ENCODE data around the gene SKOR2.

SKOR2 gene

DNA sequence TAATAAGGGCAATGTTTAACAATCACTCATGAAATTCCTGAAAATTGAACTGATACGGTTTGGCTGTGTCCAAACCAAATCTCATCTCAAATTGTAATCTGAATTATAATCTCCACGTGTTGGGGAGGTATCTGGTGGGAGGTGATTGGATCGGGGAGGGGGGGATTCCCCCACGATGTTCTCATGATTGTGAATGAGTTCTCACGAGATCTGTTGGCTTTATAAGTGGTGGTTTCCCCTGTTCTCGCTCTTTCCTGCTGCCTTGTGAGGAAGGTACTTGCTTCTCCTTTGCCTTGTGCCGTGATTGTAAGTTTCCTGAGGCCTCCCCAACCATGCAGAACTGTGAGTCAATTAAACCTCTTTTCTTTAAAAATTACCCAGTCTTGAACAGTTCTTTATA is 34.0 kb upstream of the SKOR2 start:
- TF ChIP-seq, protein P1, sequence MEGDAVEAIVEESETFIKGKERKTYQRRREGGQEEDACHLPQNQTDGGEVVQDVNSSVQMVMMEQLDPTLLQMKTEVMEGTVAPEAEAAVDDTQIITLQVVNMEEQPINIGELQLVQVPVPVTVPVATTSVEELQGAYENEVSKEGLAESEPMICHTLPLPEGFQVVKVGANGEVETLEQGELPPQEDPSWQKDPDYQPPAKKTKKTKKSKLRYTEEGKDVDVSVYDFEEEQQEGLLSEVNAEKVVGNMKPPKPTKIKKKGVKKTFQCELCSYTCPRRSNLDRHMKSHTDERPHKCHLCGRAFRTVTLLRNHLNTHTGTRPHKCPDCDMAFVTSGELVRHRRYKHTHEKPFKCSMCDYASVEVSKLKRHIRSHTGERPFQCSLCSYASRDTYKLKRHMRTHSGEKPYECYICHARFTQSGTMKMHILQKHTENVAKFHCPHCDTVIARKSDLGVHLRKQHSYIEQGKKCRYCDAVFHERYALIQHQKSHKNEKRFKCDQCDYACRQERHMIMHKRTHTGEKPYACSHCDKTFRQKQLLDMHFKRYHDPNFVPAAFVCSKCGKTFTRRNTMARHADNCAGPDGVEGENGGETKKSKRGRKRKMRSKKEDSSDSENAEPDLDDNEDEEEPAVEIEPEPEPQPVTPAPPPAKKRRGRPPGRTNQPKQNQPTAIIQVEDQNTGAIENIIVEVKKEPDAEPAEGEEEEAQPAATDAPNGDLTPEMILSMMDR (conservative IDR thresholded peaks at IDR 0.05; ENCODE audit: low read depth, low read length): no peak
- H3K4me3 ChIP-seq (ENCODE audit: low read length): no peak overlapping the region
- no peak for DNase-seq (ENCODE audit: low read depth)

DNA sequence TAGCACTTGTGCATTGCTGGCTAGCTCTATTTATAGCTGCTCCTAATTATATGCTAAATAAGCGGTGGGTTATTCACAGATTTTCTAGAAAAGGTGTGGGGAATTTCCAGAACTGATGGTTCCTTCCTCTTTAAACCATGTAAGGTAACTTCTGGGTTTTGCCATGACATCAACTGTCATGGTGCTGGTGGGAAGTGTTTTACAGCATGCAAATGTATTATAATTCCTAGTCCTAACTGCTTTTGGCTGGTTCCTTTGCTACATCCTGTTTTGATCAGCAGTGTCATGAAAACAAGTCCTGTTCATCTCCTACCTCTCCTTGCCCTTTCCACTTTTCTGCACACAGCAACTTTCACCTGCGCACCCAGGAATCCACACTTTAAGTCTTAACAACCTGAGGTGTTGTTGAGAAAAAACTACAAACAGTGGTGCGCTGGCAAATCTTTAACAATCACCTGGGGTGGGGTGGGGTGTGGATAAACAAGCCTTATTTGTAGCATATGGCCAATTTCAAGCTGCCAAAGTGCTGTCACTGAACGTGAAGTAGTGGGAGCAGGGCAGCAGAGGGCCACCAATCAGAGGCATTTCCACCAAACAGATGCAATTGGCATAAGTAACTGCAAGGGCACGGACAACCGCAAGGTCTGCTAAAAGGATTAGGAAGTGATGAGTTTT is 33.4 kb upstream of the SKOR2 start:
- no peak for DNase-seq (ENCODE audit: low read depth)
- TF ChIP-seq, protein P1 (conservative IDR thresholded peaks at IDR 0.05; ENCODE audit: low read depth, low read length): no peak
- H3K4me3 ChIP-seq (ENCODE audit: low read length): no peak overlapping the region

DNA sequence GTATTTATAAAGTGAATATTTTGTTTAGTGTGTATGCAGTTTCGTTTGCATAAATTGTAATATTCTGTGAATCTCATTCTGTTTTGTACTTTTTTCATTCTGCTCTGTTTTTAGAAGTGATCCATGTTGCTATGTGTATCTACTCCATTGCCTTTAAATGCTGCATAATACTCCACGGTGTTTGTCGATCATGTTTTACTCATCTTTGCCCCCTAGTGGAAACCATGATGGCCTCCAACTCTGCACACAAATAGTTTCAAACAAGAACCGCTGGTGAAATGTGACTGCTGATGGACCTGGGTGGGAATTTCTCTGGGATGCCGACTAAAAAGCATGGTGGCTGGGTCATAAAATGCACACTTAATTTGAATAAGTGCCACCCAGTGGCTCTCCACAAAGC is 32.0 kb upstream of the SKOR2 start:
- DNase-seq (ENCODE audit: low read depth): no peak
- TF ChIP-seq, protein P1 (conservative IDR thresholded peaks at IDR 0.05; ENCODE audit: low read depth, low read length): peak; percentile 64
- no peak overlapping the region for H3K4me3 ChIP-seq (ENCODE audit: low read length)

DNA sequence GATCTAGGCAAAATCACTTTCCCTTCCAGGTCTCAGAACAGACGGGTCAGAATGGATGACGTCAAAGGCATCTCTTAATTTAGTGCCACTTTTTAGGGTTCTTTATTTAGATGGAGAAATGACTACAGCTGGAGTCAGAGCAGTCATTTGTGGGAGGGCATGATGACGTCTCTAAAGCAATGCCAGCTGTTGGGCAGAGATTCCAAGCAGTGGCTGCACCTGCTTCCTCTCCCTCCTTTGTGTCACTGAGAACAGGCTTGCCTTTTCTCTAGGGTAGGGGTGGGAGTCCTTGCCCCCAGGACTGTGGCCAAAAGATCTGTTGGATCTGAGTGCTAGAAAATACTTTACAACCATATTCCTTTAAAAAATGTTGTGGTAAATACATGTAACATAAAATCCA is 28.7 kb upstream of the SKOR2 start:
- no peak overlapping the region for H3K4me3 ChIP-seq (ENCODE audit: low read length)
- TF ChIP-seq, protein P1 (conservative IDR thresholded peaks at IDR 0.05; ENCODE audit: low read depth, low read length): no peak
- DNase-seq (ENCODE audit: low read depth): no peak

DNA sequence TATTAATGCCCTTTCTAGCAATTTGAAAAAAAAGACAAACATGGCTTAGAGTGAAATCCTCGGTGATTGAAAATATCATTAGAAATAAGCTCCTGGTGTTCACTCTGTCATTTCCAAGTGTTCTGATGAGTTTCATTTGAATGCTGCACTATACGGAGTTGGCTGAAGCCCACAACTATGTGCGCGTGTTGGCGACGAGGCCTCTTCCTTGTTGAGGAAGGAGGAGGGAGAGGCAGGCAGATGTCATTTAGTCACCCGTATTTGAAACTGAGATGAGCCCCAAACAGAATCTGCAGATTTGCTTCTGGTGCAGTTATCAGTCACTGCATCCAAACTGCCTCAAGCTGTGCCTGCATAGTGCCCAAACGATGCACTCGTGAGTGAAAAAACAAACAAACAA is 23.5 kb upstream of the SKOR2 start:
- TF ChIP-seq, protein P1 (conservative IDR thresholded peaks at IDR 0.05; ENCODE audit: low read depth, low read length): no peak
- DNase-seq (ENCODE audit: low read depth): no peak
- H3K4me3 ChIP-seq (ENCODE audit: low read length): no peak overlapping the region

DNA sequence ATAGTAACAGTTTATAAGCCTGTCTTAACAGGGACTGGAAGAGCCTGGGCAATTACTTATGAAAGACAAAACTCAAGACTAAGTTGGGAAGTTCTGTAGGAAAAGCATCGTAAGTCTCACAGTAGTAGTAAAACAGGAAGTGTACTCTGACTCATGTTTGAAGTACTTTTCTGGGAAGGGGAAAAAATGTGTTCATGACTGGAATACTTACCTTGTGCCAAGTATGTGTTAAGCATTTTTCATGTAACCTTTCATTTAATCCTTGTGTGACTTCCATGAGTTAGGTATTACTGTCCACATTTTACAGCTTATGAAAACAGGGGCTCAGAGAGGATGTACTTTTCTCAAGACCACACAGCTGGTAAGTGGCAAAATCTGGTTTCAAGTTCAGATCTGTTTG is 13.7 kb upstream of the SKOR2 start:
- TF ChIP-seq, protein P1 (conservative IDR thresholded peaks at IDR 0.05; ENCODE audit: low read depth, low read length): no peak
- DNase-seq (ENCODE audit: low read depth): peak; percentile 22
- H3K4me3 ChIP-seq (ENCODE audit: low read length): no peak overlapping the region

DNA sequence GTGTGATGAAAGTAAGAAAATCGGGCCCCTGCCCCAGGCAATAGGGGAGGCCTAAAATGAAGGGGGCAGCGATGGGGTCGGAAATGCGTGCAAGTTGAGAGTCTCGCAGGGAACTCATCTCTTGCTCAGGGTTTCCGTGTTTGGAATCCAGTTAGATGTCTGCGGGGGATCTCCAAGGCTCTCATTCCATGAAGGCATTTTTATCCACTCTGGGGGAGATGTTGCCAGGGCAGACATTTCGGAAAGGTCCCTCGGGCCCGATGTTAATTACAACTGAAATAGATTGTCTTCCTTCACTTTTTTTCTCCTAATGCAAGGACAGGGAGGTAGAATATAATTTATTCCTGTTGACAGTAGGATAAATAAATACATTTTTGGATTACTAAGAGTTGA is 12.8 kb upstream of the SKOR2 start:
- peak overlapping the region; percentile 22 for H3K4me3 ChIP-seq (ENCODE audit: low read length)
- TF ChIP-seq, protein P1 (conservative IDR thresholded peaks at IDR 0.05; ENCODE audit: low read depth, low read length): no peak

More for the DNA sequence above, 12.8 kb upstream of the SKOR2 start:
- no peak for DNase-seq (ENCODE audit: low read depth)

Measured in retinal pigment epithelial cell (primary cell).